HPDE6-E6E7 (cell line): ENCODE data around the gene MNT.

ENCODE experiments used
- DNase-seq: peaks from one replicate; pipeline ENCODE4 v3.0.0; 2011; ENCODE audit warnings: missing footprints; ENCODE audit errors: extremely low spot score

Gene MNT

DNA sequence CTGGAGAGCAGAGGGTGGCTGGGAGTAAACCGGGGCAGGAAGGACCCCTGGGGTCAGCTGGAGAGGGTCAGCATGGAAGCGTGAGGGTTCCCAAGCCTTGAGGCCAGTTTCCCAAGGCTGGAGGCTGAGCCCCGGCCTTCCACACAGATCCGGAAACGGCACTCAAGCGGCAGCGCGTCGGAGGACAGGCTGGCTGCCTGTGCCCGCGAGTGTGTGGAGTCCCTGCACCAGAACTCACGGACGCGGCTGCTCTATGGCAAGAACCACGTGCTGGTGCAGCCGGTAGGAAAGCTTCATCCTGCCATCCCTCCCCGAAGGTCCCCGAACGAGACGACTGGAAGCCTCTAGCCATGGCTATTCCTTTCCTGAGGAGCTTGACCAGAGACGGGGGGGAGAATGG, 37.5 kb downstream of the MNT start:
- DNase-seq = no peak

DNA sequence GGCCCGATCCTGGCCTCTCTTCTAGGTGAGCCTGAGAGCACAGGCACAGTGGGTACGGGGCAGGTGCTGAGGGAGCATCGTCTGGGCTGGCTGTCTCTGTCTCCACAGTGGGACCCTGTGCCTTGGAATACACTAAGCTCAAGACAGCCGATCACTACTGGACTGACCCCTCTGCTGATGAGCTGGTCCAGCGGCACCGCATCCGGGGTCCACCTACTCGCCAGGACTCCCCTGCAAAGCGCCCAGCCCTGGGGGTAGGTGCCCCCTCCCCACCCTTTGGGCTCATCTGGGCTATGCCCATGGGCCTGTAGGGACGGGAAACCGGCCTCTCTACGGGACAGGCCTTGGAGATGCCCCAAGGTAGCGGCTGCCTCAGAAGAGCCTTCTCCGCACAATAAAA, 38.0 kb downstream of the MNT start:
- no peak for DNase-seq

DNA sequence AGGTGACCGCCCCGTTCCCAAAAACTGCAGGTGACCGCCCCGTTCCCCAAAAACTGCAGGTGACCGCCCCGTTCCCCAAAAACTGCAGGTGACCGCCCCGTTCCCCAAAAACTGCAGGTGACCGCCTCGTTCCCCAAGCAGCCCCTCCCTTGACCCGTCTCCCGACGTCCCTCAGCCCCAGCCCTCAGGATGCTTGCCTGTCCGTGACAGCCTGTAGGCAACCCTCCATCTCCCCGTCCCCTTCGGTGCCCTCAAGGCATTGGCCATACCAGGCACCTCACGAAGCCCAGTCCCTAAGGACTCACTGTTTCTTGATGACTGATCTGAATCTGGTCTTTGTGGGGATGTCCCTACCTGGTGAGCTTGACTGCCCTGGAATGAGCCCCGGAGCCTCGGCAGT, 38.4 kb downstream of the MNT start:
- DNase-seq = no peak

DNA sequence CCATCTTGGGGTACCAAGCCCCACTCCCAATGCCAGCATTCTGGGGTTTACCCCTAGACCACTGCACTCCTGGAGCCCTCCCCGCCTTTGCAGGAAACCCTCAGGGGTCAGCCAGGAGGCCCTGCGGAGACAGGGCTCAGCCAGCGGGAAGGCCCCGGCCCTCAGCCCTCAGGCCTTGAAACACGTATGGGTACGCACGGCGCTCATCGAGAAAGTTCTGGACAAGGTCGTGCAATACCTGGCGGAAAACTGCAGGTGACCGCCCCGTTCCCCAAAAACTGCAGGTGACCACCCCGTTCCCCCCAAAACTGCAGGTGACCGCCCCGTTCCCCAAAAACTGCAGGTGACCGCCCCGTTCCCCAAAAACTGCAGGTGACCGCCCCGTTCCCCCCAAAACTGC, 38.8 kb downstream of the MNT start:
- DNase-seq = no peak

DNA sequence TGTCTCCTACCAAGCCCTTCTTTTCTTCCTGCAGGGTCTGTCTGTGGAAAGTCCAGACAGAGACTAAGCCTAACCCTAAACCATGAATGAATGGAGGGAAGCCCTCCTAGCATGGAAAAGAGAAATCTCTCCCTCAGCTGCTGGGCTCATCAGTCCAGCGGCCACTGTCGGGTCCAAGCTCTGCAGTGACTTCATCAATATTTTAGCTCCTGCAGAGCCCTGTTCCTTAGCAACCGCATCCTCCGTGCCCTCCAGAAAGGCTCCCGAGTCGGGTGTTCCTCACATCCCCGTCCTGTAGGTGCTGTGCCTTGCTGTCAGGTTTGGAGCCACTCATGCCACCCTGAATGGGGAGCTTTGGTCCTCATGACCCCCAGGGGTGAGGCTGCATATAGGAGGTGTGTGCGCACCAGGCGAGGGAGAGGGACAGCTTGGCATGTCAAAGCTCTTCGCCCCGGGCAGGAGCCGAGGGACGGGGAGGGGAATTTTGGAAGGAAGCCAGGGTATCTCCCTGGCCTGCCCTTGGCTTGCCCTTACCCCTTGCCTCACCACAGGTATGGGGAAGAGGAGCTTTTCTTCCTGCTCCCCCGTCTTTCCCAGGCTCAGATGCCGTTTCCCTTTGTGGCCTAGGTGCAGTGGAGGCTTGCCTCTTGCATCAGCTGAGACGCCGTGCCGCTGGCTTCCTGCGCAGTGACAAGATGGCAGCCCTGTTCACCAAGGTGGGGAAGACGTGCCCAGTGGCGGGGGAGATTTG, 39.7 kb downstream of the MNT start:
- DNase-seq = no peak

DNA sequence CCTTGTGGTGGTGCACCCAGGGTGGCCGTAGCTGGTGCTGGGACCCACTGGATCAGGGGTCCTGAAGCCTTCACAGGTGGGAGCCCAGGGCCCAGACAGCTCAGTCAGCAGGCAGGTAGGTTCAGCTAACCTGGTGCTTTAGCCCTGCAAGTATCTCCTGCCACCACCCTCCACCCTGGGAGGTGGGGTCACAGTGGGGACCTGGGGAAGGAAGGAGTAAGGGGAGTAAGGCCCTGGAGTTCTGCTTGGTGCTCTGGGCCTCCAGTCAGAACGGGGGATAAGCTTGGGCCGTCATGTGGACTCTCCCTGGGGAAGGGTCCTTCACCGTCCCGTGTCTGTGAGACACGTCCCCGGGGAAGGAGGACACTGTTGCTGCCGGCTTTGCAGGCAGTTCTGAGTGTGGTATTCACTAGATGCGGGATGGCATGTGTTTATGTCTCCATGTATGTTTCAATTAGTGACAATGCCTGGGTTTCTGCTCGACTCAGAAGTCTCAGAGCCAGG, 42.9 kb downstream of the MNT start:
- DNase-seq = no peak

DNA sequence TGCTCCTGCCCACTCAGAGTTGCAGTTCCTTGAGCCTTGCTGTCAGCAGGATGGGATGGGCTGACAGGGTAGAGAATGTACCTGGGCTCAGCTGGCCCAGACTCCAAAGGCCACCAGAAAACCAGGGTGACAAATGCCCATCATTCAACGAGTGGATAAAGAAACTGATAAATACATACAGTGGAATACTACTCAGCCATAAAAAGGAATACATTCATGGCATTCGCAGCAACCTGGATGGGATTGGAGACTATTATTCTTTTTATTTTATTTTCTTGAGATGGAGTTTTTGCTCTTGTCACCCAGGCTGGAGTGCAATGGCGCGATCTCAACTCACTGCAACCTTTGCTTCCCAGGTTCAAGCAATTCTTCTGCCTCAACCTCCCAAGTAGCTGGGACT, 43.6 kb downstream of the MNT start:
- DNase-seq = no peak

DNA sequence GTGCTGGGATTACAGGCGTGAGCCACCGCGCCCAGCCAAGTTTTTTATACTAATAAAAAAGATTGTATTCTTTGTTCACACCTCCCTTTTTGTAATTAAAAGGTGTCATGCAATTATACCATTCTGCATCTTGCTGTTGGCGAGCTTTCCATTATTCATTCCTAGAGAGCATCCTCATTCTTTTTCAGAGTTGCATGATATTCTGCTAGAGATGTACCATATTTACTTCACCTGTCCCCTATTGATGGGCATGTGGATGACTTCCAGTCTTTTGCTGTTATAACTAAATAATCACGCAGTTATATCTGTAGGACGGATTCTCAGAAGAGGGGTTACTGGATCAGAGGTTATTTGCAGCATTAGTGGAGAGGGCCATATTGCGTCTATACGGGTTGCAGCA, 46.5 kb downstream of the MNT start:
- no peak for DNase-seq

DNA sequence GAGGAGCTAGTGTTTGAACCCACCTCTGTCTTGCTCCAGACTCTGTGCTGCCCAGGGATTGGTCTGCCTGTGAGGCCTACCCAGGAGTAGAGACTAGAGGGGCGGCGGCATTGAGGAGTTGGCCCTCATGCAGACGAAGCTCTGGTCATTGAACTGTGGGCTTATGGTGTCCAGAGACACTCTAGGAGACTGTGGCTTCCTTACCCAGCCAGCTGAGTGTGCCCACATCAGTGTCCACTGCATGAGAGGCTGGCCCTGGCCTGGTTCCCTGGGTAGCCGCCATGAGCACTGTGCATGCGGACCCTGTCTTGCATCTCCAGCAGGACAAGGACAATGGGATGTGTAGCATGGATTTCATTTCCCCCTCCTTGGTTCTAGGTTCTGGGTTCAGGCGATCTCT, 49.6 kb downstream of the MNT start:
- no peak for DNase-seq

DNA sequence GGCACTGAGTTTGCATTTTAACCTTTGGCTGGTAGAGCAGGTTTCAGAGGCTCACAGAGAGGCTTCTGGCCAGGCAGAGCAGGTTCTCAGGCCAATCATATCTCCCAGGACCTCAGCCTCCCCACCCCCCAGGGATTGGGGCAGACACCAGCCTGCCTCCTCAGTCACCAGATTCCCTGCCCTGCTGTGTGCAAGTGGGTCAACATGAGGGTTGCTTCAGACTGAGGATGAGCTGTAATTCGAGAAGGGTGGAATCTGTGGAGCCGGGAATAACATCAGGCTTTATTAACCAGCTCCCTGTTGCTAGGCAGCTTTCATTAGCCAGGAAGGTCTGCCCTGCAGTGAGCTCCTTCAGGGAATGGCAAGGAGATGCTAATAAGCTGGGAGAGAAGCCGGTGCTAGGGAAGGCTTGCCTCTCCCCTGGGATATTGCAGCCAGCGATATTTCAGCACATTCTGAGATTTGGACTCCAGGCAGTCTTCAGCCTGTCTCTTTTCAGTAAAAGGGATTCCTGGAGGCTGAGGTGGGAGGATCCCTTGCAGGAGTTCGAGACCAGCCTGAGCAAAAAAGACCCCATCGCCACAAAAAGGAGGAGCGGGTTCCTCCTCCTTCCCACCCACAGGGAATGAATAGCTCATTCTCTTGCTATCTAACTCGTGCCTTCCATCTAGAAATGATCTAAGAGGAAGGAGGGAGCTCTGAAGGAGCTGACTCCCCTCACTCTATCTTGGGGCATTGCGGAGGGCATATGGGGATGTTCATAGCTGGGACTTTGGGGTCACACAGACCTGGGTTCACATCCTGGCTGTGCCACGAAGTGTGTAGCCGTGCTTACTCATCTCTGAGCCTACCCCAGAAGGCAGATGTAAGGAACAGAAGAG, 52.8 kb downstream of the MNT start:
- DNase-seq = peak; percentile 52

DNA sequence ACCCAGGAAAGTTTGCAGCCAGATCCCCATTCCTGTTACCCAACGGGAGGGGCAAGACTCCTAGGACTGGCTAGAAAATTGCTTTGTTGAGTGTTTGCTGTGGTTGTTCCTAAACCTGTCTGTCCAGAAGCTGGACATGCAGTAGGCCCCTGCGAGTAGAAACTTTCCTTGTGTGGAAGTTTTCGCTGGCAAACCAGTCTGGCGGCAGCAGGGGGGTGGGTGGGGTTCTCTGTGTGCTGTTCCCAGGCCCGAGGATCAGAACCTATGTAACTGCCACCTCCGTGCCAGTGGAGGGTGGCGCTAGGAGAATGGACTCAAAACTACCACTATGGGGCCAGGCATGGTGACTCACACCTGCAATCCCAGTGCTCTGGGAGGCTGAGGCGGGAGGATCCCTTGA, 54.4 kb downstream of the MNT start:
- DNase-seq = no peak

DNA sequence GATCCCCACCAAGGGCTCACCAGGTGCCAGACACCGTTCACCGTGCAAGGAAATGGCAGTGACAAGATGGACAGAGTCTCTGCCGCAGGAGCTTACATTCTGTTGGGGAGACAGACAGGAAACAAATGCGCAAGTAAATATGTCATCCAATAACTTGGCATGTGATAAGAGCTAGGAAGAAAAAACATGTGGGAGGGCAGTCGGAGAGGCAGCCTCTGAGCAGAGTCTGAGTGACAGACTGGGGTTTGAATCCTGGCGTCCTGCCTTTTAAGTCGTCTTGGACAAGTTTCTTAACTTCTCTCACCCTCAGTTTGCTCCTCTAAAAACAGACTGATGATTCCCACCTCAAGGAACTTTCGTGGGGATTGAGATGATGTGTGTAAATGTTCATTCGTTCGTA, 56.3 kb downstream of the MNT start:
- no peak for DNase-seq

DNA sequence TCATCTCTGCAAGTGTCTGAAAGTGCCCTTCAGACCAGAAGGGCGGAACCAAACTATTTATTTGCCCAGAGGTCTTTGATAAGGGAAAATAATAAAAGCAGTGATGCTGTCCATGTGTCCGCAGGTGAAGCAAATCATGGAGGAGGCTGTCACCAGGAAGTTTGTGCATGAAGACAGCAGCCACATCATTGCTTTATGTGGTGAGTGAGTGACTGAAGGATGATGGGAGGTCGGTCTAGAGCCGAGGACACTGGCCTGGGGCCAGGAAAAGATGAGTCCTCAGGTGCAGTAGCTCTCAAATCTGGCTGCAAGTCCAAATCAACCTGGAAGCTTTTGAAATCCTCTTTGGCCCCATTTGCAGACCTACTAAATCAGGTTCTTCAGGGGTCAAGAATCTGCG, 57.4 kb downstream of the MNT start:
- no peak for DNase-seq

DNA sequence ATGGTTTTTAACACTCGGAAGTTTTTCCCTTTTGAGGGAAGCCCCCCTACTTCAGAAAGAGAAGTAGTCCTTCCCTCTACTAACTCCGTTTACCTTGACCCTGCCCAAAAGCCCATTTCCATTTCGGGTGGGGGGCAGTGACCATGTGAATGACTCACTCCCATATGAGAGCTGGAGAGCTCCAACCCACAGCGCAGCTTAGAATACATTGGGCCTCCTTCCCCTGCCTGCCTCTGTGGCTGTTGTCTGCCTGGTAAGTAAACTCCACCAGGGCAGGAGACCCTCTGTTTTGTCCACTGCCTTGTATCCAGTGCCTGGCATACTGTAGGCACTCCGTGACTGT, 62.6 kb downstream of the MNT start:
- DNase-seq = no peak

DNA sequence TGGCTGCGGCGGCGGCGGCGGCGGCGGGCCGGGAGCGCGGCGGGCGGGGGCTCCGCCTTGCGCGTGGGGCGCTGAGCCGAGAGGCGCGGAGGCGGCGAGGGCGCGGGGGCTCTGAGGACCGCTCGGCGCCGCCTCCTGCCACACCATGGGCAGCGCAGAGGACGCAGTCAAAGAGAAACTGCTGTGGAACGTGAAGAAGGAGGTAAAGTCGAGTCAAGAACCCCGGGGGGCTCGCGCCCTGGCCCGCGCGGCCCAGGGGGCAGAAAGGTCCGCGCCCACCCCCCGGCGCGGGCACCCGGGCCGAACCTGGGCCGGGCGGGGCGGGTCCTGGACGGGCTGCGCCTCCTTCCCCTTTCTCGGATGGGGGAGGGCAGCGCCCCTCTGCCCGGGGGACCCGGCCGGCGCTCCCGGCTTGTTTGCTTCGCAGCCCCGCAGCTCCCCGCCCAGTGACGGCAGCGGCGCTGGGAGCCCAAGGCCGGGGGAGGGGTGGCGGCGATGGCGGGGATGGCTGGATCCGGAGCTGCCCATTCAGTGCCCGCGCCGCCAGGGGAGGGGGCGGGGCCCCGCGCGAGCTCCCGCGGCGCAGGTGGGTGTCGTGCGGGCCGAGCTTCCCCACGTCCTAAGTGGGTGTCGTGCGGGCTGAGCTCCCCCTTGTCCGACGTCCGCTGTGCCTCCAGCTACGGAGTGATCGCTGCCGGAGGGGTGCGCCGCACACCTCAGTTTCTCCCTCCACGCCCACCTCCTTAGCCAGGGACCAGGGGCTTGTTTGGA, 63.1 kb downstream of the MNT start:
- DNase-seq = peak; percentile 72

DNA sequence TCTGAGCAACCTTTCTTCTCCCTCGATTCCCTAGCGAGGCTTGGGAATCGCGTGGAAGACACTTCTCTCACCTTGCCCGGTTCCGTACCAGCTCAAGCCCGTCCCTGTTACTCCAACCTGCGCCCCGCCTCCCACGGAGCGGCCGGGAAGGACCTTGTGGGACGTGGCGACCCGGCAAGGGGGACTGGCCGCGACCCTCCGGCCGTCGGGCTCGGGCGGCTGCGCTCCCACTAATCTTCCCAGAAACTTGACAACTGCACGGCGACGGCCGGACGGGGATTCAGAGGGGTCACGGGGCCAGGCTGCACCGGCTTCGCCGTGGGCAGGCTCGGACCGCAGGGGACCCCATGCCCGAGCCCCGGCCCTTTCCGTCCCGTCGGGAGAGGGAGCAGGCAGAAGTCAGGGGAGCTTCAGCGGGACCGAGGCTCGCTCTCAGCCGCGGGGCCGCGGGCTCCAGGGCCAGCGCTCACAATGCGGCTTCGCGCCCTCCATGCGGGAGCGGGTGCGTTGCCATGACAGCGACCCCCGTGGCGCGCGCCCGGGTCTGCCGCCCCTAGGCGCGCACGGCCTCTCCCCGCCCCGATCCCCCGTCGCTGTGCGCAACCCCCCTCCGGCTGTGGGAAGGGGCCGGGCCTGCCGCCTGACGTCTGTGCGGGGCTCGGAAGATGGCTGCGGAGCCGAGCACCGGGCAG, 63.9 kb downstream of the MNT start, which contains the start of gene SGSM2:
Gene SGSM2 (plus strand): TSS at position 650 of the 692 bp plus-strand sequence. CDS start 188 bp downstream, outside the sequence.
- no peak for DNase-seq

DNA sequence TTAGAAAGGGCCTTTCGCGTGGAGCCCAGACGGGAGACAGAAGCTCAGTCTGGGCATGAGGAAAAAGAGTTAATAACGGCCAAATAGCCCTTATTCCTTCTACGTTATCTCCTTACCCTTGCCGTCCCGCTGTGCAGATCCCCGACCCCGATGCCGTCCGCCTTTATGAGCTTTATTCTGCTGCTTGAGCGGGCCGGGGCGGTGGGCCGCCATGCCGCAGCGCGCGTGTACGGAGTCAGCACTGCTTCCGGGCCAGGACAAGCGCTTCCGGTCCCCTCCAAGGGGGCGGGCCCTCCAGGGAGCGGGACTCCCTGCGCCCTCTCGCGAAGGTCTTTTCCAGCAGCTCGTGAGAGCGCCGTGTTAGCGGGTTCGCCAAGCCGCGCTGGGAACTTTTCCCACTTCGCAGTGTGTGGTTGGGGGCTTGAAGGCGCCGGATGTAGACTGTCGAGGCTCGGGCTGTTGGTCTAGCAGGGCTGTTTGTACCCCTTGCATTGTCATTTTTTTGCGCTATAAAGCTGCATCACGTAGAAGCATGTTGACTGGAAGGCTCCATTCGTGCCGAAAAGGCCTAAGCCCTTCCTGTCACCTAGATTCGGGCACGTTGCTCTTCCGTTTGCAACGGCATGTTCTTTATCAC, 64.5 kb downstream of the MNT start, which contains the start of gene TSR1:
Gene TSR1 (minus strand): TSS at position 243 of the 637 bp plus-strand sequence. CDS start 30 bp downstream, at position 213.
- peak; percentile 95 for DNase-seq

DNA sequence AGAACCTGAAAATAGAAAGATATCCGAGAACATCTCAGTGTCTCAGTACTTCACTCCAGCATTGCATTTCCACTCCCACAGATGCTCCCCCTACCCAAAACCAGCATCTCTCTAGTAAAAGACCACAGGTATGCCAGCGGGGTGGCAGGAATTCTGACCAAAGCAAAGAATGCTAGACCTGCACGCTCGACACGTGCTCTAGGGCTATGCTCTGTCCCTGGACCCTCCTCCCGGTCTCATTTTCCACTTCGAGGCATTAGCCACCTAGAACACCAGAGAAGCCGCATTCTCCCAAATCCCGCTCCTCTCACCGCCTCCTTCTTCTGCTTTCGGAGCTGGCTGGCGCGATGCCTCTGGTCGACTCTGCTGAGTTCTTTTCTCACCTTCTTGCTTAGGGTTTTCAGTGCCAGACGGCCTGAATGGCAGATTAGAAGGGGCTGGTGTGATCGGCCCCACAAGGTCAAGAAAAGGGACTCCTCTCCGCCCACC, 65.1 kb downstream of the MNT start:
- DNase-seq = no peak
